Activated gamma-delta T cell treated with Interleukin-2 at 50 U/mL for 16 hours (primary cell): ENCODE results near the gene CCDC33.

Experiments used
- DNase-seq: peaks from one replicate; pipeline ENCODE4 v3.0.0-alpha.2; 2020

The CCDC33 gene

GRCh38 chr15:74235962-74236361 is at the start of gene CCDC33:
Gene CCDC33 (plus strand): TSS chr15:74236326. CDS start chr15:74236720, 394 bp downstream.
- DNase-seq = no peak

GRCh38 chr15:74188216-74188615 is 47.9 kb upstream of the CCDC33 start:
- DNase-seq = no peak

GRCh38 chr15:74191798-74192197 is 44.3 kb upstream of the CCDC33 start:
- DNase-seq = no peak

GRCh38 chr15:74192751-74193150 is 43.4 kb upstream of the CCDC33 start:
- DNase-seq = no peak

GRCh38 chr15:74193299-74193718 is 42.8 kb upstream of the CCDC33 start:
- no peak for DNase-seq

GRCh38 chr15:74193905-74194304 is 42.2 kb upstream of the CCDC33 start:
- no peak for DNase-seq

GRCh38 chr15:74194572-74195559 is 41.3 kb upstream of the CCDC33 start:
- no peak for DNase-seq

- DNase-seq = no peak
Observed at GRCh38 chr15:74196175-74196574, 40.0 kb upstream of the CCDC33 start.

- no peak for DNase-seq
Observed at GRCh38 chr15:74197176-74197965, 38.8 kb upstream of the CCDC33 start.

GRCh38 chr15:74199297-74199652 is 36.9 kb upstream of the CCDC33 start:
- no peak for DNase-seq

- DNase-seq = no peak
Observed at GRCh38 chr15:74200412-74200815, 35.7 kb upstream of the CCDC33 start.

- no peak for DNase-seq
Observed at GRCh38 chr15:74200871-74201419, 35.2 kb upstream of the CCDC33 start.

- DNase-seq = no peak
Observed at GRCh38 chr15:74201710-74202420, 34.3 kb upstream of the CCDC33 start.

- no peak for DNase-seq
Observed at GRCh38 chr15:74202452-74203401, 33.4 kb upstream of the CCDC33 start, which contains the start of gene STRA6. Gene STRA6 (minus strand): TSS chr15:74202787. CDS start chr15:74202267, 520 bp downstream.

GRCh38 chr15:74203914-74204431 is 32.2 kb upstream of the CCDC33 start:
- DNase-seq = no peak

GRCh38 chr15:74205582-74205947 is 30.6 kb upstream of the CCDC33 start:
- no peak for DNase-seq

GRCh38 chr15:74206801-74207281 is 29.3 kb upstream of the CCDC33 start:
- DNase-seq = no peak

GRCh38 chr15:74207652-74208440 is 28.3 kb upstream of the CCDC33 start:
- no peak for DNase-seq

GRCh38 chr15:74208496-74208895 is 27.6 kb upstream of the CCDC33 start:
- DNase-seq = no peak

GRCh38 chr15:74208901-74209559 is 27.1 kb upstream of the CCDC33 start:
- DNase-seq = no peak
